GM12891 (cell line): Measurements from ENCODE around the gene IFT25.
A peak's percentile ranks its signal among the peaks of the same experiment; 100 is the strongest.
"Not testable (repeated sequence)": the region's sequence is repeated elsewhere in the genome, so short reads cannot be mapped to it uniquely, and the experiment has no call there.

ENCODE experiments used
- DNase-seq: peaks from one replicate; pipeline ENCODE4 v3.0.0; 2011; ENCODE audit warnings: low spot score; ENCODE audit not compliant: insufficient read length
- FAIRE-seq: peaks from 2 replicates; lab custom pipeline; 2011; peaks lifted over from hg19 to GRCh38; lab: Jason Lieb, UNC
- PAX5 ChIP-seq: IDR thresholded peaks from 2 replicates; pipeline ENCODE4 v1.6.1; 2011; ENCODE audit warnings: low read length, moderate library complexity, mild to moderate bottlenecking; ENCODE audit not compliant: insufficient read depth, severe bottlenecking
- POLR2A ChIP-seq: IDR thresholded peaks from 2 replicates; pipeline ENCODE4 v1.6.1; 2011; ENCODE audit warnings: low read depth, low read length, control low read depth
- POLR2AphosphoS5 ChIP-seq: IDR thresholded peaks from 2 replicates; pipeline ENCODE4 v1.6.1; 2011; ENCODE audit warnings: low read depth, low read length, control low read depth
- POU2F2 ChIP-seq: IDR thresholded peaks from 2 replicates; pipeline ENCODE4 v1.6.1; 2011; ENCODE audit warnings: low read depth, mild to moderate bottlenecking, control low read depth, low read length, moderate library complexity
- SPI1 ChIP-seq: IDR thresholded peaks from 2 replicates; pipeline ENCODE4 v1.6.1; 2011; ENCODE audit warnings: low read depth, low read length, control low read depth
- TAF1 ChIP-seq: IDR thresholded peaks from 2 replicates; pipeline ENCODE4 v1.6.1; 2011; ENCODE audit warnings: low read depth, low read length, control low read depth

Gene IFT25

DNA sequence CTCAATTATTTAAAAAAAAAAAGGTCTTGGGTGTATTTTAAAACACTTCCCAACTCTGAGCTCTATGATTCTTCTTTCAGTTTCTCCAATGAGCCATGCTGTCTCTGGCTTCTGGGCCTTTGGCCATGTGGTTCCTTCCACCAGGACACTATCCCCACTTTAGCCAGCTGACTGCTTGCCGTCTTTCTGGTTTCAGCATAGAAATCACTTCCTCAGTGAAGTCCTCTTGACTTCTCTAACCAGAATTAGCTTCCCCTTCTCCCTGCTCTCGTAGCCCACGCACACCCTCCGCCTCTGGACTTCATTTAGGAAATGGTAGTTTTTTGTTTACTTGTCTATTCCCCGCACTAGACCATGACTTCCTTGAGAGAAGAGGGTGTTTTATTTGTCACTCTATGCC lies 52.6 kb downstream of the IFT25 start:
- no peak for DNase-seq
- TF ChIP-seq TAF1 (no peak), SPI1 (peak; percentile 47)
- no peak for FAIRE-seq

DNA sequence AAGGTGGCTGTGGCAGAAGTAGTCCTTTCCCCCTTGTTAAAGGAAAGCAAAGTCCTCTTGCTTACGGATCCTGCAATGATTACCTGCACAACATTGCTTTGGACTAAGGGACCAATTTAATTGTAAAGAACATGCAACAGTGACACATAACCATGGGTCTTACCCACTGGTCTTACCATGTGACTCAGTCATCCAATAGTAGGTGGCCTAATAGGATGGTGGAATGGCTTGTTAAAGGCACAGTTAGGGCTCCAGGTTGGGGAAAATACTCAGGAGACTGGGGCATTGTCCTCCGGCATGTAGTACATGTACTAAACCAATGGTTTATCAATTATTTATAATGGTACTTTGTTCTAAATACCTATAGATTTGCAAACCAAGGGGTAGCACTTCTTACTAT lies 53.8 kb downstream of the IFT25 start:
- no peak for FAIRE-seq
- DNase-seq, result no peak
- TF ChIP-seq TAF1, result no peak
- TF ChIP-seq POU2F2, result no peak
- no peak for TF ChIP-seq POLR2A
- no peak for TF ChIP-seq SPI1

- DNase-seq (no peak), FAIRE-seq (no peak)
- TF ChIP-seq POLR2AphosphoS5 (no peak), TAF1 (no peak), POLR2A (no peak)
These were observed 54.5 kb downstream of the IFT25 start for GRCh38 chr1:53891018-53891417.

GRCh38 chr1:53890522-53890941 lies 55.0 kb downstream of the IFT25 start:
- no peak for DNase-seq
- TF ChIP-seq TAF1 (no peak), POU2F2 (no peak), POLR2AphosphoS5 (no peak)
- peak; percentile 20 for FAIRE-seq

GRCh38 chr1:53889304-53890298 lies 55.9 kb downstream of the IFT25 start, which contains the start of gene YIPF1:
TSS of gene YIPF1 (minus strand) at chr1:53889797. CDS start at chr1:53888937, 860 bp downstream.
- FAIRE-seq, result peak; percentile 33
- peak; percentile 76 for DNase-seq
- TF ChIP-seq POU2F2 (0 out of 2 replicates have a peak, but pooled peaks have one; percentile 47), TAF1 (no peak; the same call in 1 of the 2 replicates), PAX5 (no peak), POLR2A (peak; percentile 66; the same call in 1 of the 2 replicates), POLR2AphosphoS5 (0 out of 2 replicates have a peak, but pooled peaks have one; percentile 44), SPI1 (0 out of 2 replicates have a peak, but pooled peaks have one; percentile 5)

GRCh38 chr1:53888681-53889080 lies 56.8 kb downstream of the IFT25 start:
- TF ChIP-seq SPI1, result no peak
- no peak for TF ChIP-seq PAX5
- no peak for DNase-seq
- FAIRE-seq, result no peak

- not testable (repeated sequence) for DNase-seq, FAIRE-seq
These were observed 61.9 kb downstream of the IFT25 start for GRCh38 chr1:53883600-53883999.

- FAIRE-seq, DNase-seq: not testable (repeated sequence)
These were observed 63.6 kb downstream of the IFT25 start for GRCh38 chr1:53881853-53882252.

DNA sequence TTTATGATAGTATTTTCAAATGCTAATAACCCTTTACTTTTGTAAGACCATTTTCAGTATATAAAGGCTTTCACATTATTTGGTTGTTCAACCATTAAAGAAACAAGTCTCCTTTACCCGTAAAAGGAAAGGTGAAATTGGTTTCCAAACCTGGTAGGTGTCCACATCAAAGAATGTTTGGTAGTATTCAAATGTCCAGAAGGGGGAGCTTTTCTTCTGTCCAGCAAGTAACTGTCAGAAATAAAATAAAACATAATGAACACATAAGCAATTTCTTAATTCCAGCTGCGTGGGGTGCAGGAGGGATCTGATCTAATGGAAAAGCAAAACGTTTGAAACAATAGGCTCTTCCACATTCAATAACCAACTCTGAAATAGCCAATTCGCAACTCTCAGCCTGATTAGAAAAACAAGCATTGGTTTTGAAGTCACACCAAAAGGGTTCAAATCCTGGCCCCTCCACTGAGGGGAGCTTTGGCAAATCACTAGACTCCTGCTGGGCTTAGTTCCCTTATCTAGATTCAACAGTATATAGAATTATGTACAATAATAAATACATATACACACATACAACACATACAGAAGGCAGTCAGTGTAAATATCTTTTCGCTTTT lies 66.9 kb downstream of the IFT25 start:
- FAIRE-seq (no peak), DNase-seq (no peak)
- TF ChIP-seq PAX5 (no peak), POU2F2 (no peak), TAF1 (no peak), POLR2A (no peak), SPI1 (no peak), POLR2AphosphoS5 (no peak)

DNA sequence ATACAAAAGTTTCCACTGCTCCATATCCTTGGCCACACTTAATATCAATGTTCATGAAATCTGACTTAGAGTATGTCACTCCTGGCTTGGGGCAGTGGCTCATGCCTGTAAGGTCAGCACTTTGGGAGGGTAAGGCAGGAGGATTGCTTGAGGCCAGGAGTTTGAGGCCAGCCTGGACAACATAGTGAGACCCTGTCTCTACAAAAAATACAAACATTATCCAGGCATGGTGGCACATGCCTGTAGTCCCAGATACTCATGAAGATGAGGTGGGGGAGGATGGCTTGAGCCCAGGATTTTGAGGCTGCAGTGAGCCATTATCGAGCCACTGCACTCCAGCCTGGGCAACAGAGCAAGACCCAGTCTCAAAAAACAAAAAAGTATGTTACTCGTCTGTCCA lies 70.3 kb downstream of the IFT25 start:
- DNase-seq, FAIRE-seq: not testable (repeated sequence)

DNA sequence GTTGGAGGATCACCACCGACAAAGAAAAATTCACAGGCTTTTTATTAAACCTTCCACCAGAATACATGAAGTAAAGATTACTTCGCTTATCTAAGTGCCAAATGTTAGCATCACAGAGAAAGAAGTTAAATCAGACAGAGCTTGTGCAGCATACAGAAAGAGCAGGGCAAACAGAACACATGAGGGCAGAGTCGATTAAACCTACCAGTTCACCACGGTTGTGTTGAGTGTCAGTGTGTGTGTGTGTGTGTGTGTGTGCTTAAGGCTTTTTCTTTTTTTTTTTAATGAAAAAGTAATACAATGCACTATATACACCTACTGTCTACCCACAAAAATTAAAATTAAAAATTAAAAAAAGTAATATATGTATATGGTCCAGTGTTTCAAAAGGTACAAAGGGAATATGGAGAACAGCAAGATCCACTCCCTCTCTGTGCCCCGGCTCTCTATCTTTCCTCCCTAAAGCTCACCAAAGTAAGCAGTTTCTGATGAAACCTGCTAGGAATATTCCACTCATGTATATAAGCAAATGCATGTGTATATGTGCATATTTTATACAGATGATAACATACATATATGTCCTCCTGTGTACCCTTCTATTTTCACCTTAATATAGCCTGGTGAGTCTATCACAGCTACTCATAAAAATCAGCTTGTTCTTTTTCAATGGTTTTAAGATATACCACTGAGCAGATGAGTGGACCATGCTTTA lies 73.6 kb downstream of the IFT25 start:
- DNase-seq (no peak), FAIRE-seq (no peak)
- TF ChIP-seq POU2F2 (no peak), TAF1 (no peak), POLR2A (no peak), PAX5 (no peak), SPI1 (no peak), POLR2AphosphoS5 (no peak)
